Body of pancreas (tissue), 4 donors: ENCODE data around the gene NDUFC2. TPM values are rescaled to one million over a fixed set of nuclear protein-coding genes. Genes with fewer than 3 reads are reported as not detected.

Experiments used
- ATAC-seq: fragments of 150-250 bp; one replicate; pipeline ENCODE4 v1.9.1; 2016
- DNase-seq, 4 donors: peaks; one replicate each; pipeline ENCODE4 v3.0.0-alpha.2; 2019
- H3K27ac ChIP-seq, 4 donors: fragments of 200-600 bp; sonication (generic); 1 replicate in 3 of 4; 2 replicates in 1 of 4; pipeline versions ENCODE4 v1.5.1 to v1.6.1; 2016 to 2019; ENCODE audit warnings: mild to moderate bottlenecking in 1 of 4, mixed read lengths in 1 of 4, moderate library complexity in 1 of 4
- H3K27me3 ChIP-seq, 2 donors: fragments of 200-600 bp; sonication (generic); one replicate each; pipeline ENCODE4 v1.6.0; 2016; ENCODE audit warnings: mild to moderate bottlenecking in 1 of 2
- H3K36me3 ChIP-seq, 2 donors: fragments of 200-600 bp; sonication (generic); replicated peaks in 1 of 2; 2 replicates each; pipeline ENCODE4 v1.5.1; 2016; ENCODE audit warnings: low read depth in 2 of 2; ENCODE audit not compliant: insufficient read depth in 1 of 2
- H3K4me1 ChIP-seq: fragments of 200-600 bp; sonication (generic); one replicate; pipeline ENCODE4 v1.6.0; 2016
- H3K4me3 ChIP-seq, 2 donors: fragments of 200-600 bp; sonication (generic); 1 replicate in 1 of 2; 2 replicates in 1 of 2; pipeline ENCODE4 v1.5.1; 2016 to 2019
- H3K9me3 ChIP-seq, 3 donors: fragments of 200-600 bp; sonication (generic); 1 replicate in 2 of 3; 2 replicates in 1 of 3; pipeline ENCODE4 v1.5.1; 2016
- CTCF ChIP-seq, 7 experiments: fragments of 450-650 bp in 4 of 7; fragments of 200-600 bp in 3 of 7; sonication (generic) in 3 of 7; IDR thresholded peaks; one replicate each; pipeline ENCODE4 v1.5.1; 2016 to 2019; ENCODE audit warnings: antibody characterized with exemption in 7 of 7
- POLR2A ChIP-seq, 3 donors: fragments of 450-650 bp; IDR thresholded peaks; one replicate each; pipeline ENCODE4 v1.6.1; 2016; ENCODE audit warnings: antibody characterized with exemption in 3 of 3, mild to moderate bottlenecking in 2 of 3
- WGBS, 2 donors: methylation state at CpG; one replicate each; pipeline ENCODE4 v1.1.5; 2017; 5-methylcytosine and 5-hydroxymethylcytosine counted together
- intact Hi-C: fragments of 100-400 bp; cut with DNase I; formaldehyde crosslinking; loops from one replicate; pipeline ENCODE4 v1.15.1; 2023
- total RNA-seq, 2 donors: library from RNA; depleted of rRNA; stranded (reverse); fragments of >200 nt; gene quantifications; one replicate each; pipeline ENCODE4 v1.1.0, GENCODE V29; 2016

Gene NDUFC2
- total RNA-seq, 2 donors from 2014 or later = 53.7 to 62.0 TPM

DNA sequence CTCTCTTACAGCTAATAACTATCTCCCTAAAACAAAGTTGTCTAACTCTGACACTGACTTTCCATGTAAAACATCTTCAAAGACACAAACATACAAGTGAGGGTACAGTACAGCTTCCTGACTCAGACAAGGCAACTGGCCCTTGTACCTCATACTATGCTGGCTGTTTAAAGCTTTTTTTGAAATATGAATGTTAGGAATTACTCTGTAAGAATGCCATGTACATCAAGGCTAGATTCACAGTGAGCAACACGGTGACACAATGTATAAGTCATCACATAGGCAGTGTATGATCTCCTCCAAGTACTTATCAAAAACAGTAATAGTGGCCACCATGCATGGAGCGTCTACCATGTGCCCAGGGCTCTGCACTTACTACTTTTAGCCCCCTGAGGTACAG lies 31.2 kb upstream of the NDUFC2 start:
- no peak overlapping the region for H3K4me3 ChIP-seq
- WGBS, 2 donors = 93 to 97% methylated on average over 2 of the region's 2 CpGs
- peaks cover 0 to 3% of the 10 kb centered on the region in 2 donors for H3K36me3 ChIP-seq
- H3K27ac ChIP-seq = no peak overlapping the region
- intact Hi-C loops = no loop called here
- no peaks in the 10 kb centered on the region for H3K9me3 ChIP-seq
- no peak for ATAC-seq
- no peaks in the 10 kb centered on the region for H3K27me3 ChIP-seq
- peaks cover 8% of the 10 kb centered on the region for H3K4me1 ChIP-seq
- no peak for DNase-seq
- TF ChIP-seq CTCF (IDR thresholded peaks at IDR 0.05) = no peak

DNA sequence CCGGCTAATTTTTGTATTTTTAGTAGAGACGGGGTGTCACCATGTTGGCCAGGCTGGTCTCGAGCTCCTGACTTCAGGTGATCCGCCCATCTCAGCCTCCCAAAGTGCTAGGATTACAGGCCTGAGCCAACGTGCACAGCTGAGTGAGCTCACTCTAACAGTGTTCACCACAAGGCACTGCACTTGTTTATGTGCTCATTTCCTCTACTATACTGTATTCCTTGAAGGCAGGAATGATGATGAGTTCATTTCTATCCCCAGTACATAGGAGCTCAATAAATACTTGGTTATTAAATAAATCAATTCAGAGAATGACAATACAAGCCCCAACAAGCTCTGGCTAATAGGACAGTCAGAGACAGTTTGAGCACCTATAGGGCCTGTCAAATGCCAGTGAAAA lies 30.7 kb upstream of the NDUFC2 start:
- peaks cover 0 to 3% of the 10 kb centered on the region in 2 donors for H3K36me3 ChIP-seq
- no peaks in the 10 kb centered on the region for H3K9me3 ChIP-seq
- no peak for ATAC-seq
- H3K4me1 ChIP-seq = peaks cover 8% of the 10 kb centered on the region
- H3K27me3 ChIP-seq = no peaks in the 10 kb centered on the region
- H3K27ac ChIP-seq = no peak overlapping the region
- intact Hi-C loops = no loop called here
- 90 to 91% methylated on average over 5 of the region's 5 CpGs for WGBS, 2 donors
- TF ChIP-seq POLR2A (IDR thresholded peaks at IDR 0.05) = no peak
- no peak for TF ChIP-seq CTCF (IDR thresholded peaks at IDR 0.05)
- H3K4me3 ChIP-seq = no peak overlapping the region
- DNase-seq = no peak

DNA sequence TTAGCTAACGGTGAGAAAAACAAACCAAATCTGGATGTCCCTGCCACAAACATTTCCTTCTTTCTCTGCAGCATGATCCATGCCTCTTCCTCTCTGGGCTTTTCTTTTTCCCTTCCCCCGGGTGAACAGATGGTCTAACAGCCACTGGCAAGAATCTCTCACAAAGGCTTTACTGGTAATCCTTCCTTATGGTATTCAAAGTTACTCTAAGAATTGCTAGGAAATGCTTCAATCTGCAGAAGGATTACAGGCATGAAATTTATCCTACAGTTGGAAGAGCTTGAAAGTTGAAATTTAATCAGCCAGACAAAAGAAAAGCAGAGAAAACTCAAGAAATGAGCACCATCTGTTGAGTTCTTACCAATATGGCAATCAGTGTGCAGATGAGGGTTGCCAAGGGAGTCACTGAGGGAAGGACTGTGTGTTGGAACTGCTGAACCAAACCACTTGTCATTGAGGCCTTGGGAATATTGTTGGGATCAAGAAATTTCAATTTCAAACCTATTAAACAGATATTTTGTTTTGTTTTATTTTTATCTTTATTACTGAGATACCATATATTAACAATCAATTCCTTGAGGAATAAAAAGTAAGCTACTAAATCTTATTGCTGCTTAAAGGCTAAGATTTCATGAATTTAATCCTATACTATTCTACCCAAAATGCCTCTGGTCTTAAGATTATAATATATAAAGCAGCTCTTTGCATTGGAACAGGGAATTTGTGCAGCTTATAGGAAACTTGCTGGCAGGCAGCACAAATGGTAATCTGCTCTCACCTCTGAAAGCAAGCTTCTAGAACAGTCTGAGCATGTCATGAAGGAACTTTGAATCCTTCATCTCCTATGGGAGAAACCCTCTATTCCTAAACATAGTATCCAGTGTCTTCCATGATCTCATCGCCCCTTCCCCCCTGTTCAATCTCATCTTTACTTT lies 29.7 kb upstream of the NDUFC2 start:
- intact Hi-C loops = no loop called here
- DNase-seq = no peak
- 87 to 88% methylated on average over 3 of the region's 3 CpGs for WGBS, 2 donors
- Histone ChIP-seq H3K9me3 (no peaks in the 10 kb centered on the region), H3K27me3 (no peaks in the 10 kb centered on the region), H3K27ac (no peak overlapping the region), H3K4me1 (peaks cover 6% of the 10 kb centered on the region), H3K4me3 (no peak overlapping the region), H3K36me3 (peaks cover 0 to 3% of the 10 kb centered on the region in 2 donors)
- no peak for TF ChIP-seq CTCF (IDR thresholded peaks at IDR 0.05)
- ATAC-seq = no peak

DNA sequence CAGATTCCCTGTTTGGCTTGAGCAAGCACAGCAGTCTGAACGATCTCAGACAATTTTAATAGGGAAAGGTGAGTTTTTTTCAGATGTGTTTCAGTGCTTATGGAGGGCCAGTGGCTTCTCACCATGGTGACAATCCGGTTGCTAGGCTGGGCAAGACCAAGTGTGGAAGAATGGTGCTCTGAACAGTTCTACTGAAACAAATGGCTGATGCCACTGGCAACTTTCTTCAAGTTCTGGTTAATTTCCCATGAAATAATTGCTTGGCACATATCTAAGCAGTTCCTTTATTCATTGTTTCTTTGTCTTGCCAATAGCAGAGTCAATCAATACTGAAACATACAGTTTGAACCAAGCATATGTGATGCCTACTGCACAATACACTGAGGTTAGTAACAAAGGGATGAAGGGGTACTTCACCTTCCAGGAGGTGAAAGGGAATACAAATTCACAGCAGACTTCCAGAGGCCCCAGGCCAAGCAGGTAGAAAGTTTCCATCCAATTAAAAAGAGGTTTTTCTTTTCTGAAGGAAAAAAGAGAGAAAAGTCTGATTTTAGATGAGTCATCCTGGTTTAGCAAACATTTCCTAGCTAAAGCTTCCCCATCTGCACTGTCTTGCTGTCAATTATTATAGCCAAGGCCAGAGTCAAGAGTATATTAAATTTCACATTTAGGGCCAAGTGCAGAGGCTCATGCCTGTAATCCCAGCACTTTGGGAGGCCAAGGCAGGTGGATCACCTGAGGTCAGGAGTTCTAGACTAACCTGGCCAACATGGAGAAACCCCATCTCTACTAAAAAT lies 21.2 kb upstream of the NDUFC2 start:
- DNase-seq (no peak), ATAC-seq (no peak)
- WGBS, 2 donors = 90 to 100% methylated on average over 2 of the region's 2 CpGs
- Histone ChIP-seq H3K27me3 (no peaks in the 10 kb centered on the region), H3K36me3 (peaks cover 0 to 2% of the 10 kb centered on the region in 2 donors), H3K9me3 (no peaks in the 10 kb centered on the region), H3K4me1 (no peaks in the 10 kb centered on the region), H3K27ac (no peak overlapping the region), H3K4me3 (no peak overlapping the region)
- TF ChIP-seq POLR2A (IDR thresholded peaks at IDR 0.05) (no peak), CTCF (IDR thresholded peaks at IDR 0.05) (no peak)
- intact Hi-C loops = no loop called here
